ENCODE data around the gene SLC39A11.

Gene SLC39A11

GRCh38 chr17:72635034-72635635, 457.4 kb downstream of the SLC39A11 start:
- DNase-seq, result no peak

GRCh38 chr17:72634621-72635020, 457.9 kb downstream of the SLC39A11 start:
- DNase-seq, result no peak

GRCh38 chr17:72631949-72632684, 460.4 kb downstream of the SLC39A11 start:
- DNase-seq, result no peak

- no peak for DNase-seq
Measured at GRCh38 chr17:72631568-72631948, 460.9 kb downstream of the SLC39A11 start.

GRCh38 chr17:72624652-72625051, 467.8 kb downstream of the SLC39A11 start:
- no peak for DNase-seq

- DNase-seq, result no peak
Measured at GRCh38 chr17:72624226-72624625, 468.3 kb downstream of the SLC39A11 start.

- no peak for DNase-seq
Measured at GRCh38 chr17:72622661-72623433, 469.6 kb downstream of the SLC39A11 start.

GRCh38 chr17:72619976-72620650, 472.4 kb downstream of the SLC39A11 start:
- no peak for DNase-seq

GRCh38 chr17:72618001-72618509, 474.4 kb downstream of the SLC39A11 start:
- DNase-seq, result no peak

GRCh38 chr17:72617557-72617956, 474.9 kb downstream of the SLC39A11 start:
- DNase-seq, result no peak

GRCh38 chr17:72616447-72616846, 476.0 kb downstream of the SLC39A11 start:
- DNase-seq, result no peak

GRCh38 chr17:72615627-72615991, 476.9 kb downstream of the SLC39A11 start:
- DNase-seq, result no peak

GRCh38 chr17:72614871-72615626, 477.4 kb downstream of the SLC39A11 start:
- no peak for DNase-seq

- DNase-seq, result no peak
Measured at GRCh38 chr17:72614476-72614870, 478.0 kb downstream of the SLC39A11 start.

- DNase-seq, result no peak
Measured at GRCh38 chr17:72613806-72614292, 478.6 kb downstream of the SLC39A11 start.

- DNase-seq, result no peak
Measured at GRCh38 chr17:72613396-72613795, 479.1 kb downstream of the SLC39A11 start.

GRCh38 chr17:72611172-72611571, 481.3 kb downstream of the SLC39A11 start:
- no peak for DNase-seq

GRCh38 chr17:72609501-72609900, 483.0 kb downstream of the SLC39A11 start:
- DNase-seq, result no peak

- DNase-seq, result no peak
Measured at GRCh38 chr17:72608436-72608835, 484.1 kb downstream of the SLC39A11 start.

GRCh38 chr17:72606656-72607055, 485.8 kb downstream of the SLC39A11 start:
- no peak for DNase-seq

- DNase-seq, result no peak
Measured at GRCh38 chr17:72605543-72605942, 486.9 kb downstream of the SLC39A11 start.

- DNase-seq, result no peak
Measured at GRCh38 chr17:72604518-72604917, 488.0 kb downstream of the SLC39A11 start.

Measured in activated T-cell treated with anti-CD3 and anti-CD28 coated beads for 4 hours (primary cell).